Measurements from ENCODE around the gene SLC37A4. TPM values are rescaled to one million over a fixed set of nuclear protein-coding genes. Genes with fewer than 3 reads are reported as not detected.

The SLC37A4 gene
- total RNA-seq: 10 to 100 TPM in 6 of 7 donors, 1 to 10 TPM in 1; 9.9 to 26.0 (median 15.9) TPM
- polyA plus RNA-seq: 10 to 100 TPM in 2 of 3 donors, 1 to 10 TPM in 1; 8.2 to 12.6 (median 10.1) TPM
- long read RNA-seq, donor 1, partial matches to known transcripts: 0 of 2 reads
- long read RNA-seq, donor 1, other reads (novel, unspliced or antisense): 0 of 2 reads
- long read RNA-seq, donor 2, partial matches to known transcripts: 0 of 3 reads
- long read RNA-seq, donor 2, other reads (novel, unspliced or antisense): 0 of 3 reads

- no peaks in the 10 kb centered on the region for H3K27me3 ChIP-seq (replicated peaks in 1 of 7)
Observed at GRCh38 chr11:119030329-119031047, at the start of gene SLC37A4. TSS of gene SLC37A4 (minus strand) at chr11:119030877.

GRCh38 chr11:119078675-119079420 is 48.2 kb upstream of the SLC37A4 start:
- DNase-seq: peak; percentile 35
- intact Hi-C loops (cut with DNase I; ENCODE audit: low total_unique reads): no loop called here
- peaks cover 6 to 93% (median 88%) of the 10 kb centered on the region in 6 donors for H3K36me3 ChIP-seq

More at GRCh38 chr11:119030329-119031047, at the start of gene SLC37A4:
- no peaks in the 10 kb centered on the region for H3K9me3 ChIP-seq
- DNase-seq: peak; percentile 100
- peak within 1 kb of the TSS; percentile 63 to 83 (median 72) for H3K4me3 ChIP-seq
- H3K27ac ChIP-seq: peak within 1 kb of the TSS; percentile 64 to 87 (median 76)
- no peak for TF ChIP-seq POLR2A (IDR thresholded peaks at IDR 0.05)
- TF ChIP-seq POLR2AphosphoS5 (IDR thresholded peaks at IDR 0.05): peak; percentile 89 to 91 (median 90)
- peak in 7 of 11 experiments; percentile 90 to 97 (median 95) for TF ChIP-seq CTCF (IDR thresholded peaks at IDR 0.05 in 8 of 11, conservative IDR thresholded peaks at IDR 0.05 in 3 of 11)
- peaks cover 0 to 31% (median 5%) of the 10 kb centered on the region in 6 donors for H3K36me3 ChIP-seq
- 0 to 1% (median 0%) methylated on average over 22 to 67 of the region's 67 CpGs for WGBS, 5 donors
- intact Hi-C loops (cut with DNase I; ENCODE audit: low total_unique reads): no loop called here
- H3K4me1 ChIP-seq: peaks cover 9 to 42% (median 29%) of the 10 kb centered on the region in 6 donors

GRCh38 chr11:119077839-119078238 is 47.2 kb upstream of the SLC37A4 start:
- Histone ChIP-seq H3K27me3 (replicated peaks in 1 of 7) (no peaks in the 10 kb centered on the region), H3K4me3 (no peak overlapping the region), H3K36me3 (peaks cover 6 to 100% (median 98%) of the 10 kb centered on the region in 6 donors), H3K9me3 (no peaks in the 10 kb centered on the region), H3K4me1 (no peaks in the 10 kb centered on the region), H3K27ac (no peak overlapping the region)
- 93 to 97% (median 95%) methylated on average over 11 of the region's 11 CpGs for WGBS, 5 donors
- intact Hi-C loops (cut with DNase I; ENCODE audit: low total_unique reads): no loop called here
- TF ChIP-seq POLR2AphosphoS5 (IDR thresholded peaks at IDR 0.05) (no peak), POLR2A (IDR thresholded peaks at IDR 0.05) (no peak), CTCF (IDR thresholded peaks at IDR 0.05 in 8 of 11, conservative IDR thresholded peaks at IDR 0.05 in 3 of 11) (no peak)
- DNase-seq: peak; percentile 52

More at GRCh38 chr11:119078675-119079420, 48.2 kb upstream of the SLC37A4 start:
- WGBS, 5 donors: 90 to 95% (median 94%) methylated on average over 19 of the region's 19 CpGs
- TF ChIP-seq POLR2A (IDR thresholded peaks at IDR 0.05) (no peak), POLR2AphosphoS5 (IDR thresholded peaks at IDR 0.05) (peak in 1 of 3 donors; percentile 54), CTCF (IDR thresholded peaks at IDR 0.05 in 8 of 11, conservative IDR thresholded peaks at IDR 0.05 in 3 of 11) (no peak)
- no peak overlapping the region for H3K4me3 ChIP-seq
- H3K9me3 ChIP-seq: no peaks in the 10 kb centered on the region
- peaks cover 0 to 3% (median 0%) of the 10 kb centered on the region in 6 donors for H3K4me1 ChIP-seq
- H3K27ac ChIP-seq: no peak overlapping the region
- H3K27me3 ChIP-seq (replicated peaks in 1 of 7): no peaks in the 10 kb centered on the region
